ENCODE results near the gene WIPF3.
"Not testable (repeated sequence)": the region's sequence is repeated elsewhere in the genome, so short reads cannot be mapped to it uniquely, and the experiment has no call there.

WIPF3 gene

GRCh38 chr7:29957521-29958310 is 151.4 kb downstream of the WIPF3 start:
- DNase-seq, result no peak

DNA sequence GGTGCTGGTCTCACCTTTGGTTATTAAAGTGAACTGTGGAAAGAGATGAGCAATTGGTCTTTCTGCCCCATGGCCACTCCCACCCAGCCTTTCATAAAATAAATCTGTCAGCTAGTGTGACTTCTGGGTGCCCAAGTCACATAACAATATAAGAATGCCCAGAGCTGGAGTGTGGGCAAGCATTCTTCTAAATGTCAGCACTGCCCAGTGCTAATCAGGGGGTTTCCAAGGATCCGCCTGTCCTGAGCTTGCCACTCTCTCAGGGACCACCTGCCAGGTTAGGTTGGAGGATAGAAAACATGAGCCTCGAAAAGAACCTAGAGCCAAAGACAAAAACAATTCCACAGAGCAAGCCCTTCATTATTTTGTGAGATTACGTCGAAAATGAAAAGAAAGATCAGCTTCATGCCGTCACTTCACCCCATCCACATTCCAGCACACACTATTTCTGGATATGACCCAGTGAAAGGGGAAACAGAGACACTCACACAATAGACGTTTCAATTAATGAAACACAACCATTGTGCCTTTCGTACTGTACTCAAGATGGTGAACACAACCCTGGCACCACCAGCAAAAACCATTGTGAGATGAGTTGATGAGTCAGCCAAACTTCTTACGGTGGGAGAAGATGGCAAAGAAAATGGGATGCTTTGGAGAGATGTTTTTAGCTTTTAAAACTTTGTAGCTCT is 152.5 kb downstream of the WIPF3 start:
- DNase-seq, result no peak

DNA sequence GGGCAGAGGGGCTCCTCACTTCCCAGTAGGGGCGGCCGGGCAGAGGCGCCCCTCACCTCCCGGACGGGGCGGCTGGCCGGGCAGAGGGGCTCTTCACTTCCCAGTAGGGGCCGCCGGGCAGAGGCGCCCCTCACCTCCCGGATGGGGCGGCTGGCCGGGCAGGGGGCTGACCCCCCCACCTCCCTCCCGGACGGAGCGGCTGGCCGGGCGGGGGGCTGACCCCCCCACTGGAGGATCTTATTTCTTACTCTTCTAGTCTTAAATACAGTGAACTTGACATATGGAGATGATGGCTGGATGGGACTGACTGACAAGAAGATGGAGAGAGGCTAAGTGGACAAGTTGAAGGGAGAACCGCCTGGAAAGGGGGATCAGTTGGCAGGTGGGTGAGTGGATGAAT is 155.3 kb downstream of the WIPF3 start:
- DNase-seq, result not testable (repeated sequence)

DNA sequence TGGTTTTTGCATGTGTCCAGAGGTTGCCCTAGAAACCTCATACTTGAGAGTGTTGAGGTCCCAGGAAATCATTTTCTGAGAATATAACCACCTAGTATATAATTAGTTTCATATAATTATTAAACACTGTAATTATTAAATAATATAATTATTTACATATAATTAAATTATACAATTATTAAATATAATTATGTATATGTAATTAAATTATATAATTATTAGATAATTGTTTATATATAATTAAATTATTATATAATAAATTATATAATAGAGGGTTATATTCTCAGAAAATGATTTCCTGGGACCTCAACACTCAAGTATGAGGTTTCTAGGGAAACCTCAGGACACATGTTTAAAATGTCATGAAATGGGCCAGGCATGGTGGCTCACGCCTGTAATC is 155.7 kb downstream of the WIPF3 start:
- no peak for DNase-seq

- DNase-seq, result no peak
Observed at GRCh38 chr7:29965030-29965429, 158.7 kb downstream of the WIPF3 start.
